B cell (primary cell): ENCODE measurements around the gene DPYD.

ENCODE experiments used
- CTCF ChIP-seq: fragments of 200-600 bp; IDR thresholded peaks from one replicate; pipeline ENCODE4 v1.8.0; 2022; ENCODE audit warnings: antibody characterized with exemption, mild to moderate bottlenecking
- EZH2 ChIP-seq: IDR thresholded peaks from 2 replicates; pipeline ENCODE4 v1.6.1; 2012; ENCODE audit warnings: borderline replicate concordance, low read depth, mild to moderate bottlenecking, moderate library complexity, low read length; ENCODE audit not compliant: insufficient read depth, poor library complexity, severe bottlenecking

GRCh38 chr1:97091263-97091662 lies 829.6 kb downstream of the DPYD start:
- no peak for TF ChIP-seq CTCF
- no peak for TF ChIP-seq EZH2
